ENCODE results near the gene IGFL2.
"Not testable (repeated sequence)": the region's sequence is repeated elsewhere in the genome, so short reads cannot be mapped to it uniquely, and the experiment has no call there.

The IGFL2 gene

GRCh38 chr19:46162731-46163130 is 14.7 kb downstream of the IGFL2 start:
- DNase-seq = no peak
- H3K9me3 ChIP-seq (ENCODE audit: control insufficient read depth, low read length) = no peaks in the 10 kb centered on the region
- H3K4me3 ChIP-seq (ENCODE audit: insufficient read depth, low read depth, low read length, poor library complexity, severe bottlenecking) = no peak overlapping the region
- no peak overlapping the region for H3K27ac ChIP-seq (ENCODE audit: insufficient read depth, low read length, poor library complexity, severe bottlenecking)
- H3K36me3 ChIP-seq (ENCODE audit: control insufficient read depth, insufficient read depth, low read length) = no peaks in the 10 kb centered on the region
- no peaks in the 10 kb centered on the region for H3K4me1 ChIP-seq (ENCODE audit: control insufficient read depth, insufficient read depth, low read length, poor library complexity, severe bottlenecking)
- H3K27me3 ChIP-seq (replicated peaks; ENCODE audit: control insufficient read depth, insufficient read depth, low read length, poor library complexity, severe bottlenecking) = no peaks in the 10 kb centered on the region

GRCh38 chr19:46173886-46174480 is 25.9 kb downstream of the IGFL2 start:
- DNase-seq = no peak
- Histone ChIP-seq H3K36me3 (ENCODE audit: control insufficient read depth, insufficient read depth, low read length) (no peaks in the 10 kb centered on the region), H3K27me3 (replicated peaks; ENCODE audit: control insufficient read depth, insufficient read depth, low read length, poor library complexity, severe bottlenecking) (no peaks in the 10 kb centered on the region), H3K4me3 (ENCODE audit: insufficient read depth, low read depth, low read length, poor library complexity, severe bottlenecking) (no peak overlapping the region), H3K27ac (ENCODE audit: insufficient read depth, low read length, poor library complexity, severe bottlenecking) (no peak overlapping the region), H3K9me3 (ENCODE audit: control insufficient read depth, low read length) (no peaks in the 10 kb centered on the region), H3K4me1 (ENCODE audit: control insufficient read depth, insufficient read depth, low read length, poor library complexity, severe bottlenecking) (no peaks in the 10 kb centered on the region)

GRCh38 chr19:46176116-46176860 is 28.2 kb downstream of the IGFL2 start:
- no peaks in the 10 kb centered on the region for H3K9me3 ChIP-seq (ENCODE audit: control insufficient read depth, low read length)
- H3K4me1 ChIP-seq (ENCODE audit: control insufficient read depth, insufficient read depth, low read length, poor library complexity, severe bottlenecking) = no peaks in the 10 kb centered on the region
- no peaks in the 10 kb centered on the region for H3K36me3 ChIP-seq (ENCODE audit: control insufficient read depth, insufficient read depth, low read length)
- H3K27ac ChIP-seq (ENCODE audit: insufficient read depth, low read length, poor library complexity, severe bottlenecking) = no peak overlapping the region
- no peak overlapping the region for H3K4me3 ChIP-seq (ENCODE audit: insufficient read depth, low read depth, low read length, poor library complexity, severe bottlenecking)
- no peaks in the 10 kb centered on the region for H3K27me3 ChIP-seq (replicated peaks; ENCODE audit: control insufficient read depth, insufficient read depth, low read length, poor library complexity, severe bottlenecking)
- no peak for DNase-seq

GRCh38 chr19:46179076-46179759 is 31.2 kb downstream of the IGFL2 start:
- no peak overlapping the region for H3K27ac ChIP-seq (ENCODE audit: insufficient read depth, low read length, poor library complexity, severe bottlenecking)
- H3K9me3 ChIP-seq (ENCODE audit: control insufficient read depth, low read length) = no peaks in the 10 kb centered on the region
- no peak for DNase-seq
- H3K36me3 ChIP-seq (ENCODE audit: control insufficient read depth, insufficient read depth, low read length) = no peaks in the 10 kb centered on the region
- H3K27me3 ChIP-seq (replicated peaks; ENCODE audit: control insufficient read depth, insufficient read depth, low read length, poor library complexity, severe bottlenecking) = no peaks in the 10 kb centered on the region
- H3K4me1 ChIP-seq (ENCODE audit: control insufficient read depth, insufficient read depth, low read length, poor library complexity, severe bottlenecking) = no peaks in the 10 kb centered on the region
- H3K4me3 ChIP-seq (ENCODE audit: insufficient read depth, low read depth, low read length, poor library complexity, severe bottlenecking) = no peak overlapping the region

- Histone ChIP-seq H3K4me1 (ENCODE audit: control insufficient read depth, insufficient read depth, low read length, poor library complexity, severe bottlenecking) (no peaks in the 10 kb centered on the region), H3K27ac (ENCODE audit: insufficient read depth, low read length, poor library complexity, severe bottlenecking) (no peak overlapping the region), H3K4me3 (ENCODE audit: insufficient read depth, low read depth, low read length, poor library complexity, severe bottlenecking) (no peak overlapping the region), H3K36me3 (ENCODE audit: control insufficient read depth, insufficient read depth, low read length) (no peaks in the 10 kb centered on the region), H3K9me3 (ENCODE audit: control insufficient read depth, low read length) (no peaks in the 10 kb centered on the region), H3K27me3 (replicated peaks; ENCODE audit: control insufficient read depth, insufficient read depth, low read length, poor library complexity, severe bottlenecking) (no peaks in the 10 kb centered on the region)
- no peak for DNase-seq
Observed at GRCh38 chr19:46180701-46181387, 32.8 kb downstream of the IGFL2 start.

- no peak overlapping the region for H3K4me3 ChIP-seq (ENCODE audit: insufficient read depth, low read depth, low read length, poor library complexity, severe bottlenecking)
- no peak for DNase-seq
Observed at GRCh38 chr19:46181388-46181779, 33.3 kb downstream of the IGFL2 start.

GRCh38 chr19:46182476-46182875 is 34.4 kb downstream of the IGFL2 start:
- H3K4me3 ChIP-seq (ENCODE audit: insufficient read depth, low read depth, low read length, poor library complexity, severe bottlenecking) = no peak overlapping the region
- no peak overlapping the region for H3K27ac ChIP-seq (ENCODE audit: insufficient read depth, low read length, poor library complexity, severe bottlenecking)
- no peaks in the 10 kb centered on the region for H3K9me3 ChIP-seq (ENCODE audit: control insufficient read depth, low read length)
- no peaks in the 10 kb centered on the region for H3K27me3 ChIP-seq (replicated peaks; ENCODE audit: control insufficient read depth, insufficient read depth, low read length, poor library complexity, severe bottlenecking)
- no peak for DNase-seq
- H3K4me1 ChIP-seq (ENCODE audit: control insufficient read depth, insufficient read depth, low read length, poor library complexity, severe bottlenecking) = no peaks in the 10 kb centered on the region
- H3K36me3 ChIP-seq (ENCODE audit: control insufficient read depth, insufficient read depth, low read length) = no peaks in the 10 kb centered on the region

More at GRCh38 chr19:46181388-46181779, 33.3 kb downstream of the IGFL2 start:
- H3K9me3 ChIP-seq (ENCODE audit: control insufficient read depth, low read length) = no peaks in the 10 kb centered on the region
- no peak overlapping the region for H3K27ac ChIP-seq (ENCODE audit: insufficient read depth, low read length, poor library complexity, severe bottlenecking)
- H3K36me3 ChIP-seq (ENCODE audit: control insufficient read depth, insufficient read depth, low read length) = no peaks in the 10 kb centered on the region
- H3K27me3 ChIP-seq (replicated peaks; ENCODE audit: control insufficient read depth, insufficient read depth, low read length, poor library complexity, severe bottlenecking) = no peaks in the 10 kb centered on the region
- H3K4me1 ChIP-seq (ENCODE audit: control insufficient read depth, insufficient read depth, low read length, poor library complexity, severe bottlenecking) = no peaks in the 10 kb centered on the region

- not testable (repeated sequence) for H3K27me3 ChIP-seq (replicated peaks; ENCODE audit: control insufficient read depth, insufficient read depth, low read length, poor library complexity, severe bottlenecking); H3K4me3 ChIP-seq (ENCODE audit: insufficient read depth, low read depth, low read length, poor library complexity, severe bottlenecking); H3K27ac ChIP-seq (ENCODE audit: insufficient read depth, low read length, poor library complexity, severe bottlenecking); DNase-seq; H3K4me1 ChIP-seq (ENCODE audit: control insufficient read depth, insufficient read depth, low read length, poor library complexity, severe bottlenecking); H3K9me3 ChIP-seq (ENCODE audit: control insufficient read depth, low read length); H3K36me3 ChIP-seq (ENCODE audit: control insufficient read depth, insufficient read depth, low read length)
Observed at GRCh38 chr19:46184775-46185710, 37.0 kb downstream of the IGFL2 start.

- no peak overlapping the region for H3K27ac ChIP-seq (ENCODE audit: insufficient read depth, low read length, poor library complexity, severe bottlenecking)
- no peaks in the 10 kb centered on the region for H3K4me1 ChIP-seq (ENCODE audit: control insufficient read depth, insufficient read depth, low read length, poor library complexity, severe bottlenecking)
- no peaks in the 10 kb centered on the region for H3K36me3 ChIP-seq (ENCODE audit: control insufficient read depth, insufficient read depth, low read length)
- H3K27me3 ChIP-seq (replicated peaks; ENCODE audit: control insufficient read depth, insufficient read depth, low read length, poor library complexity, severe bottlenecking) = peaks cover 3% of the 10 kb centered on the region
- no peaks in the 10 kb centered on the region for H3K9me3 ChIP-seq (ENCODE audit: control insufficient read depth, low read length)
- DNase-seq = no peak
- H3K4me3 ChIP-seq (ENCODE audit: insufficient read depth, low read depth, low read length, poor library complexity, severe bottlenecking) = no peak overlapping the region
Observed at GRCh38 chr19:46186101-46186716, 38.2 kb downstream of the IGFL2 start.

All from effector memory CD4-positive, alpha-beta T cell (primary cell).